Stimulated activated CD8-positive, alpha-beta memory T cell treated with anti-CD3 and anti-CD28 coated beads, Interleukin-4, amount 100 ng/mL, for 1 hour (primary cell): ENCODE results near the gene TBCCD1.
"Not testable (repeated sequence)": the region's sequence is repeated elsewhere in the genome, so short reads cannot be mapped to it uniquely, and the experiment has no call there.

ENCODE experiments used
- DNase-seq, 2 donors: peaks; one replicate each; pipeline ENCODE4 v3.0.0-alpha.2; 2020; ENCODE audit warnings: low read depth in 2 of 2, low spot score in 1 of 2

TBCCD1 gene

DNA sequence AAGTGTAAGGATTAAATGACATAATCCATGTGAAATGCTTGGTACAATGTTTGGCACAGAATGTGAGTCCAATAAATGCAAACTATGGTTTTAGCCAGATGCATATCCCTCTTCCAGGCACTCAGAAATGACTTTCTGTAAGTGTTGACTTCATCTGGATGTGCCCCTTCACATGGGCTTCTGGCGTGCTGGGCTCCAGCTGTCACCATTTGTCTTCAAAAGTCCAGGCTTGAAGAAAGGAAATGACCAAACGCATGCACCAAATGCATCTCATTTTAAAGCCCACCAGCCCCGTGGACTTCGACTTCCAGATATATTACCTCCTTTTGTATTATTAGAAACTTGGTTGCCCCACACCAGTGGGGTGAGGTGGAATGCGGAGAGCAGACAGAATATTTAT, 46.7 kb downstream of the TBCCD1 start:
- no peak for DNase-seq

DNA sequence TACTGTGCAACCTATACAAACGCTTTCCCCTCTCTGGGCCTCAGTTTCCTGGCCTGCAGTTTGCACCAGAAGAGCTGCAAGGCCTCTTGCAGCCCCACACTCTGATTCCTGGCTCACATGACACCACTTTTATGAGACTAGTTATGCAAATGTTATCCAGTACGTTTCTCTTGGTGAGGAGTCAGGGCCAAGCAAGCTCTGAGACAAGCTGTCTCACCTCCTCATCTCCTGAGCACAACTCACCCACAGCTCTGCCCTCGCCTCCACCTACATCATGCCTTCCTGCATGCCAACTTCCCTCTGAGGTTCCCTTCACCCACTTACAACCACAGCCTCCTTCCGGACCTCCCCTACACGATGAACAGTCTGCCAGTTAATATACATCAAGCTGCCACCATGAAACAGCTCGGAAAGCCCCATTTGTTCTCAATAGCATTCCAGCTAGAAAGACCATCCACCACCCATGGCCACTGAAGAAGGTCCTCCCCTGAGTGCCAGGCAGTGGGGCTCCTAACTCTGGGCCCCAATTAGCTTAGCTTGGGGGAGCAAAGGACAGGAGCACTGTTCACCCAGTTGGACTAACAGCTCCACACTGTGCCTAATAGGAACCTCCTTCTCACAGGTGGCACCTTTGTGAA, 48.0 kb downstream of the TBCCD1 start:
- DNase-seq: peak; percentile 9 to 35

DNA sequence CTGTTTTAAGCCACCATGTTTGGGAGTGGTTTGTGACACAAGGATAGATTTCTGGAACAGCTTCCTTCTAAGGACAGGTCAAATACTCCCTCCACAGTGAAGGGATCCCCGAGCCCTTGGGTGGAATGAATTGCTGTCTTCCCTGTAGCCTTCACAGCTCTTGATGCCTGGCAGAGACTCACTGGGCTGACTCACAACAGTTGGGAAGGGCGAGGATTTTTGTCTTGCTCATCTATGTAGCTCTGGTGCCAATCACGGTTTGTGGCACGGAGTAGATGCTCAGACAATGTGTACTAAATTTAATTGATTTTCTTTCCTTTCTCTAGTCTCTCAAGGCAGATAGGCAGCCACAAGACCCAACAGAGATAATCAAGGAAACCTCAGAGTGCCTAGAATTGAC, 49.9 kb downstream of the TBCCD1 start:
- DNase-seq: no peak

DNA sequence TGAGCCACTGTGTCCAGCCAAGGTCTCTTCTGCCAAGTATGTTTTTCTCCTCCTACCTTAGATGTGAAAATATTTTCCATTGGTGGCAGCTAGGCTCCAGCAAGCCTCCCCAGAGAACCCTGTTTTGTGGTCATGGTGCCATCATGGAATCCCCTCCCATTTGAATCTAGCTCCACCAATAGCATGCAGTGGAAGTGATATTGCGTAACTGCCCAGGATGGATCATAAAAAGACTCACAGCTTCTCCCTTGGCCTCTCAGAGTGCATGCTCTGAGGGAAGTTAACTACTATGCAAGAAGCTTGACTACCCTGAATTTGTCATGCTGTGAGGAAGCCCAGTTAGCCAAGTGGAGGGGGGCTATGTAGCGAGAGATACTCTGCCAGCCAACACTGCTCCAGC, 50.5 kb downstream of the TBCCD1 start:
- DNase-seq: no peak

DNA sequence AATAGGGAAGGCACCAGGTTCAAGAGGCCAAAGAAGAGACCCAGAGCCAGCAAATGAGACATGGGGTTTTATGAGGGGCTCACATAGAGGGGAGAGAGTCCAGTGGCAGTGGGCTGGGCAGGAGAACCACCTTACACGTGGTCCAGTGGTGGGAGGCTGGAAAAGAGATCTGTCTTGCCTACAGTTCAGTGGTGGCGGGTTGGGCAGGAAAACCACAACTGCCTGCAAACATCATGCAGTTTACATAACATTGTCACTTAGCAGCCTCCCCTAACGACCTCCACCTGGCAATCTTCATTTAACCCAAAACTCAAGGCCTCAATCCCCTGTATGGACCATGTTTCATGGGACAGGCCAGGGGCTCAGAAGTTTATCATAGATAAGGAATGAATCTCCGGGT, 52.0 kb downstream of the TBCCD1 start:
- DNase-seq: no peak

DNA sequence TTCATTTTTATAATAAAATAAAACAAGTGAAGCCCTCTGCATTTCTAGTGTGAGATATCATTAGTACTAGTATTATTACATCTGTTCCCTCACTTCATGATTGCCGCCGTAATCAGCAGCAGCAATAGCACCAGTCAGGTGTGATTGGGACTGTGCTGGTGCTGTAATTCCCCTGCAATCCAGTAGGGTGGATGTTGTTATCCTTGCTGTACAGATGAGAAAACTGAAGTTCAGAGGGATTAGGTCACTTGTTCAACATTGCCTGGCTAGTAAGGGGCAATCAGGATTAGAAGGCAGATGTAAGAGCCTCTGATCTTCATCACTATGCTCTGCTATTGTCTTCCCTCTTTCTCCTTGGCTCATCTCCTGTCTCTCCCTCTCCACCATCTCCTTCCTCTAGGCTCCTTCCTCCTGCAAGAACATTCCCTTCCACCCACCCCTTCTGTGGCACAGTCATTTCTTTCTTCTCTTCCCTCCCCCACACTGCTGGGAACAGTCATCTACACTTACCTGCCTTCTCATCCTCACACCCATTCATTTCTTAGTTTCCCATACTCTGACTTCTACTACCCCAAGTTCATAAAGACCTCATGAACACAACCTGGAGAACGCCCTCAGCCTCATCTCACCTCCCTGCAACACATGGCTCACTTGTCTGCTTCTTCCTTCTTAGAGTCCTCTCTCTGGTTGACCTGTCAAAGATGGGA, 52.7 kb downstream of the TBCCD1 start:
- DNase-seq: no peak

DNA sequence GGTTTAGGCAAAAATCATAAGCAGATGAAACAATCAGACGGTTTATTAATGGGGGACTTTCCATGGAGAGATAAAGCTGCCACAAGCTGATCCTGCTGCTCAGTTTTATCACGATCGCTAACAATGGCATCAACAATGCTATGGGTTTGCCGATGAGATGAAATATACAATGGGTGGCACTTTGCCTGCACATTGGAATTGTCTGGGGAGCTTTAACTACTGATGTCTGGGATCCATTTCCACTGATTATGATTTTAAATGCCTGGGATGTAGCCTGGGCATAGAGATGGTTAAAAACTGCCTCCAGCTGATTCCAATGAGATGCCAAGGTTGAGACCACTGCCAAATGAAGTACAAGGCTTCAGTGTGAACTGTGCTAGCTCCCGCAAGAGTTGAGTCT, 53.8 kb downstream of the TBCCD1 start:
- DNase-seq: no peak

DNA sequence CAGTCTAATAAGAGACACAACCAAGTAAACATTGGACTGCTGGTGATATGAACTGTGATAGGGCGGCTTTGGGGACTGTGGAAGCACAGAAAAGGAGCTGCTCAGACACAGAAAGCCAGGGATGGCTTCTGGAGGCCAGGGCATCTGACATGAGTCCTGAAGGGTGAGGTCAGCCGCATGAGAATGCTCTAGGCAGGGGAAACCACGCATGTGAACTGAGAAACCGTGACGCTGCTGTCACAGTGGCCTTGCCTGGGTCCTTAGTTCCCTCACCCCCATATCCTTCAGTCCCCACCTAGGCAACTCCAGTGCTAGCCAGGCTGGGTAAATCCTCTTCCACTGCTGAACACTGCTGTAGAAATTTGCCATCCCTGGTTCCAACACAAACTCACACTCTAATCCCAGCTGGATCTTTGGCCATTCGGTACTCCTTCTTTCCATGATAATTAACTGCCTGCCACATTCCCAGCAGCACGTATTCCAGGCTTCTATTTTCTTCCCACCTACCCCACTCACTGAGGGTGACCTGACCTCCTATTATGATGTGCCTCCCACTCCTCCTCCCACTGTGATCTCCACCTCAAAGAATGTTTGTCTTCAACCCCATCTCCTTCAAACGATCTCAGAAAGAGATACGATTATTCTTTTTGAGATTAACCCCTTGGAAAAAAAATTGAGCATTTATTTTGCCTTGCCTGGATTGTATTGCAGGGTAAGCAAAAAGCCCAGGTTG, 54.4 kb downstream of the TBCCD1 start:
- DNase-seq: no peak

DNA sequence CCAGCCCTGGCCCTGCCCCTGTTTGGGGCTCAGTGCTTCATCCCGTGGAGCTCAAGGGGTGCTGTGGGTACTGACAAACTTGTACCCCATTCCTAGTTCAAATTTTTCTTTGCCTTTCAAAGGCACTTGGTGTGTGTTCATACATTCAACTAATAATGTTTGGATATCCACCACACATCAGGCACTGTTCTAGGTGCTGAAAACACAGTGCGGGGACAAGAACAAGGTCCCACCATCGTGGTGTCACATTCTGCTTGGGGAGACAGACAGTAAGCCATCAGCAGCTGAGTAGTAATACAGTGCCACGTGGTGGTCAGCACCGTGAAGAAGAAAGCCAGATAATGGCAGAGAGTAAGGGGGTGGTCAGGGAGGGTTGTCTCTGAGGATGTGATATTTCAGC, 55.4 kb downstream of the TBCCD1 start:
- no peak for DNase-seq

DNA sequence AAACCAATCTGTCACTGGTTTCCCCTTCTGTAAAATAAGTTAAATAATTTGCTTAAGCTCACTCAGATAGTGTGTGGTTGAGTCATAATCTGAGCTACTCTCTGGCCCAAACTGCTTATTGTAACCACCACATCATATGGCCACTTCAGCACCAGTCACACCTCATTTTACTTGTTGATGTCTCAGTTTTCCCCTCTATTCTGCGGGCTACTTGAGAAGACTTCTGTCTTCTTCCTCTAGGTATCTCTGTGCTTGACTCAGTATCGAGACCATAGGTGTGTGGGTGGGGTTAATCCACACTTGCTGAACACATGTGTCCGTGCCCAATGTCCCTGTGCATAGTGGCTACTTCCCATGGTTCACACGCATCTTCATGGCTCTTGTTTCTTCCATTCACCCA, 55.9 kb downstream of the TBCCD1 start:
- DNase-seq: no peak

DNA sequence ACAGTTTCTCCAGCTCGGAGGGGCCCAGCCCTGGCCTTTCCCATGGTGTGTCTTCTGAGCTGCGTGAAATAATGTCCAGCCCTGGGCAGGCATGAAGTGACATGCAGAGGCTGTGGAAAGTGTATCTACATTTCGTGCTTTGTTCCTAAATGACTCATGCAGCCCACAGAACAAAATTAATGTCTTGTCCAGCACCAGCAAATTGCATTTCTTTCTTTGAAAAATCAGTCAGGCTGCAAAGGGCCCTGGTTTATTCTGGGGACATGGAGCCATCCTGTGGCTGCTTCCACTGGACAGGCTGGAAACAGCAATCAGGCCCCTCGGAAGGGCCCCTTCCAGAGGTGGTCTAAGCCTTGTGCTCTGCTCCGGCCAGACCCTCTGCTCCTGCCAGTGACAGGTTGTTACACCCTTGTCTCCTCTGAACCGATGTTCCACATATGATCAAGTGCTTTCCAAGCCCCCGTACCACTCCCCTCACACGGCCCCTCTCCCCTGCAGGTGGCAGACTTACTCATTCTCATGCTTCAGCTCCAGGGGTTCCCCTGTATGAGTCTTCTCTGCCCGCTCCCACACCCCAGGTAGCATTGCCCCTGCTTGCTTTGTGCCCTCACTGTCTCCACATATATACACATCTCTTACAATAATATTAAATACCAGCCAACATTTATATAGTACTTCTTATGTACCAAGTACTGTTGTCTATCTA, 56.6 kb downstream of the TBCCD1 start:
- no peak for DNase-seq

DNA sequence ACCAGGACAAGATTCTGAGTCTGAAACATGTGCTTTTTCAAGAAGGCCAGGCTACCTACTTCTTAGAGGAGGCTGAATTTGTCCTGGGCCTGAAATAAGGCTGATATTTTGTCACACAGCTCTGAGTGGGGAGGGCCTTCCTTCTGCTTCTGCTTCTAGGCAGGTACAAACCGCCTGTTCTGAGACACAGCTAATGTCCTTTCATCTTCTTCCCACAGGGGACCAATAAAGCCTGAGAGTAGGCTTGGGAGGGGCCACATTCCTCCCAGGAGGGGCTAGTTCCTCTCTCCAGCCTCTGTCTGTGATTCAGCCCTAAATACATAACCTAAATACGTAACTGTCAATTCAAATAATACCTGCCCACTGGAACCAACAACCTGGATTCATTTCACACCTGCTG, 57.7 kb downstream of the TBCCD1 start:
- DNase-seq: no peak

DNA sequence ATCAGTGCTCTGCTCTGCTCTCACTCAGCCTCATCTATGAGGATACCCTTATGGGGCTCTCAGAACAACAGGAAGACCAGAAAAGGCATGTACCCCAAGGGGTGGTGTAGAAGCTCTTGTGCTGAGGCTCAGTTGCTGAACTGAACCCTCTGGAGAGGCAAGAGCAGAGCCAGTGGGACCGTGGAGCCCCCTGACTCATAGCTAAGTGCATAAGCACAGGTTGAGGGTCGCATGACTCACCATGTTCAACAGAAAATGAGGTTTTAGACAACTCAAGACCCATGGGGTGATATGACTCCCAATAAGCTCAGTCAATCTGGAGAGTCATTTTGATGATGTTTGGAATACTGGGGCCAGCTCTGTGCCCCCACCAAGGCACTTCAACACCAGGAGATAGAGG, 60.3 kb downstream of the TBCCD1 start:
- no peak for DNase-seq

DNA sequence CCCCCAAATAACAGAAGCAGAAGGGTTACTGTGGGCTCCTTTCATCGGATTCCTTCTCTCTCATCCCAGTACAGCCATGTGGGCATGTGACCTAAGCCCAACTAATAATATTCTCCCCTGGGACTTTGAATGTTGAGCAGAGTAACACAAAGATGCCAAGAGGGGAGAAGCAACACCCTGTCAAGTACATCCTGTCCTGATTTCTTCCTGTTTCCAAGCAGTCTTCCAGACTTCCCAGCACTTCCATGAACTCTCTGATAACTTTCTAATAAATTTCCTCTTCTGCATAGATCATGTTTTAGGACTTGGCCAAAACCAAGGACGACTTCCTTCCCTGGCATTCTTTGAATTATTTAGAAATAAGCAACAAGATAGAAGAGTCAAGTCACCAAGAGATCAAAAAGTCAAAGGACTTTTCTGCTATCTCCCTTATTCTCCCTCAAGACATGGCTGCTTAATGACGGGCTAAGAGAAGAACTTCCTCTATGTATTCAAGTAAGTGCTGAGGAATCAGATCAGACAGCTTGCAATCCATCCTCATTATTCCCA, 60.9 kb downstream of the TBCCD1 start:
- no peak for DNase-seq

DNA sequence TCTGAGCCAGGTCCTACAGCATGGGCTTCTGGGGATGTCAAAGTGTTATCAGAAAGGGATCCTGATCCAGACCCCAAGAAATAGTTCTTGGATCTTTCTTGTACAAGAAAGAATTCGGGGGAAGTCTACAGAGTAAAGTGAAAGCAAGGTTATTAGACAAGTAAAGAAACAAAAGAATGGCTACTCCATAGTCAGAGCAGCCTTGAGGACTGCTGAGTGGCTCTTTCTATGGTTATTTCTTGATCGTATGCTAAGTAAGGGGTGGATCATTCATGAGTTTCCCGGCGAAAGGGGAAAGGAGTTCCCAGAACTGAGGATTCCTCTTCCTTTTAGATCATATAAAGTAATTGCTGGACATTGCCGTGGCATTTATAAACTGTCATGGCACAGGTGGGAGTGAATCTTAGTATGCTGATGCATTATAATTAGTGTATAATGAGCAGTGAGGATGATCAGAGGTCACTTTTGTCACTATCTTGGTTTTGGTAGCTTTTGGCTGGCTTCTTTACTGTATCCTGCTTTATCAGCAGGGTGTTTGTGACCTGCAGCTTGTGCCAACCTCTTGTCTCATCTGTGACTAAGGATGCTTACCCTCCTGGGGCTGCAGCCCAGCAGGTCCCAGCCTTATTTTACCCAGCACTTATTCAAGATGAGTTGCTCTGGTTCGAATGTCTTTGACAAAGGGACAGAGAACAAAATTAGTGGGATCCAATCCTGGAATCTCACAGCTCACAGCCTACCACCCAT, 64.0 kb downstream of the TBCCD1 start:
- no peak for DNase-seq

DNA sequence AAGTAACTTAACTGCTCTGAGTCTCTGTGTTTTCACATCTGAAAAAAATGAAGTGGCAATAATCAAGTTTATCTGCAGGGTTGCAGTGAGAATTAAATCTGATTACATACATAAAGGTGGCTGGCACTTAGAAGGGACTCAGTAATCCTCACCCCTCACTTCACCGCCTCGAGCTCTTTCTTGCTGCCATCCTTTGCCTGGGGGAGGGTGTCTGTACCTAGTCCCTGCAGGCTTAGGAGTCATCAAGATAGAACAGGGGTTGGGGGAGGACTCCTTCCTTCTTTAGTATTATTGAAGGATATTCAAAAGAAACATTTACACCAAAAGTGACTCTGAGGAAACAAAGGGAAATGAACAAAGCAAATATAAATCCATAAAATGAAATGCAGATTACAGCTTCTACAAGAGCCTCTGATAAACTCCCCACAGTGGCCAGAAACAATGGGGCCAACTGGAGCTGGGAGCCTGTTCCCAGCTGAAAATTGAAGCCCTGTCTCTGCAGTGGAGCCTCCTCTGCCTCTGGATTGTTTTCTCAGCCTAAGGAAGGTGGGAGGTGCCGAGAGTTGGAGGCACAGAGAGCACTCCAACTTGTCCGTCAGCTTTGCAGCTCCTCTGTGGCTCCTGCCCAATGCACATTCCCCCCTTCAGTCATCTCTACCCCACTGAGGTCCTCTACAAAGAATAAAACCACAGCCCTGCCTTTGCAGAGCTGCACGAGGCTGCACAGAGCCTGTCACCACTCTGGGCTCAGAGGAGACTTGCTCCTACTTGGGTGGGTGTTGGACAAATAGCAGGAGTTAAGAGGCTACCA, 64.8 kb downstream of the TBCCD1 start:
- no peak for DNase-seq

DNA sequence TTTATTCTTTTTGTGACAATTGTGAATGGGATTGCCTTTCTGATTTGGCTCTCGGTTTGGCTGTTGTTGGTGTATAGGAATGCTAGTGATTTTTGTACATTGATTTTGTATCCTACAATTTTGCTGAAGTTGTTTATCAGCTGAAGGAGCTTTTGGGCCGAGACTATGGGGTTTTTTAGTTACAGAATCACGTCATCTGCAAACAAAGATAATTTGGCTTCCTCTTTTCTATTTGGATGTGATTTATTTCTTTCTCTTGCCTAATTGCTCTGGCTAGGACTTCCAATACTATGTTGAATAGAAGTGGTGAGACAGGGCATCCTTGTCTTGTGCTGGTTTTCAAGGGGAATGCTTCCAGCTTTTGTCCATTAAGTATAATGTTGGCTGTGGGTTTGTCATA, 67.2 kb downstream of the TBCCD1 start:
- DNase-seq: not testable (repeated sequence)

DNA sequence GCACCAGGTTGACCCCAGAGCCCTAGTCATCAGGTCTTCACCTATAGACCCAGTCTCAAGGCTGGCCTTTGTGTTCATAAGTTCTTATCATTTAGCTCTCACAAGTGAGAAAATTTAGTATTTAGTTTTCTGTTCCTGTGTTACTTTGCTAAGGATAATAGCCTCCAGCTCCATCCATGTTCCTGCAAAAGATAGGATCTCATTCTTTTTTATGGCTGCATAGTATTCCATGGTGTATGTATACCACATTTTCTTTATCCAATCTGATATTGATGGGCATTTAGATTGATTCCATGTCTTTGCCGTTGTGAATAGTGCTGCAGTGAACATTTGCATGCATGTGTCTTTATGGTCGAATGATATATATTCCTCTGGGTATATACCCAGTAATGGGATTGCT, 69.1 kb downstream of the TBCCD1 start:
- DNase-seq: not testable (repeated sequence)

DNA sequence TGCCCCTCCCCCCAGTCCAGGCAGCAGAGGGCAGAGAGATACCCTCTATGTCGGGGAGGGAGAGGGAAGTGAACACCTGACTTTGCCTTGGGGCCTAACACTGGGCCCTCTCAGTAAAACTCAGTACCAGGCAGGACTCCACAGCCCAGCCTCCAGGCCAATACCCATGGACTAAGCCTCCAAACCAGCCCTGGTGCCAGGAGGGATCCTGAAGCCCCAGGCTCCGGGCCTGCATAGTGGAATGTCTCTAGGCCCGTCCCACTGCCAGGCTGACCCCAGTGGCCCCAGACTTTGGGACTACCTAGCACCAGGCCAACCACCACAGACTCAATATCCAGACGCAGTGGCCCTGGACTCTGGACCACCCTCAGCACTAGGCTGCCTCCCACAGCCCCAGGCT, 69.5 kb downstream of the TBCCD1 start:
- DNase-seq: no peak

DNA sequence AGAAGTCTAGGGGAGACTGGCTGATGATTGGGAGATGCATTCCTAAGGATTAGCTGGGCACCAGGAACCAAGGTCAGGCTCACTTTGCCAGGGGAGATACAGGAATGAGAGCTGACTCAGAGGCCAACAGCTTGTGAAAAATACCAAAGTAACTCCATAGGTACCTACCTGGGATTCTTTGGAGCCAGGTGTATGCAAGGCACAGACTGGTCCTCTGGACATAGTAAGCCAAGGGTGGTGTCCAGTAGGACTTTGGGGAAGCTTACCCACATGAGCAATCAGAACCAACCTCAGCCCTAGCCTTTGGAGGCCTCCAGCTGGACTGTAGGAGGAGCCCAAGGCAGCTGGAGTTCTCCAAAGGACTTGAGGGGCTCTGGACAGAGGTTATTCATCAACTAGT, 70.5 kb downstream of the TBCCD1 start:
- DNase-seq: no peak
